ENCODE measurements around the gene LRRC8D.

DNA sequence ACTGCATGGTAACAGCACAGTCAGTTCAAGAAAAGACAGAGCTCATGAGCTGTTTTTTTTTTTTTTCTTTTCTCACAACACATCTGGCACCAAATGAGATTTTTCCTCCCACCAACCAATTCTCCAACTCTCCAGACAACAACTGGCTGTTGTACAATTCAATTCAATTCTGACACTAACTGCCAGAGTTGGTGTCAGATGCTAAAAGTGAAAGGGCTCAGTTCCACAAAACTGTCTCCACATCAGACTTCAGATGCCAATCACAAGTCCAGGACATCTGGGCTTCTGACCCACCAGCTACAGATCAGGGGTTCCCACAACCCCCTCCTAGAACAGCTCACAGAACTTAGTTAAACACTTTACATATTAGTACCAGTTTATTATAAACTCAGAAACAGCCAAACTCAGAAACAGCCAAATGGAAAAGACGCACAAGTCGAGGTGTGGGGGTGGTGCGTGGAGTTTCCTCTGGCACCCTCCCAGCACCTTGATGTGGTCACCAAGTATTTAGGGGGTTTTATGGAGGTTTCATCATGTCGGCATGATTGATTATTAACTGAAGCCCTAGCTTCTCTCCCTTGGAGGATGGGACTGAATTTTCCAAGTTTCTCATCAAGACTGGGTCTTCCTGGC lies 39.2 kb upstream of the LRRC8D start:
- TF ChIP-seq, protein P1, sequence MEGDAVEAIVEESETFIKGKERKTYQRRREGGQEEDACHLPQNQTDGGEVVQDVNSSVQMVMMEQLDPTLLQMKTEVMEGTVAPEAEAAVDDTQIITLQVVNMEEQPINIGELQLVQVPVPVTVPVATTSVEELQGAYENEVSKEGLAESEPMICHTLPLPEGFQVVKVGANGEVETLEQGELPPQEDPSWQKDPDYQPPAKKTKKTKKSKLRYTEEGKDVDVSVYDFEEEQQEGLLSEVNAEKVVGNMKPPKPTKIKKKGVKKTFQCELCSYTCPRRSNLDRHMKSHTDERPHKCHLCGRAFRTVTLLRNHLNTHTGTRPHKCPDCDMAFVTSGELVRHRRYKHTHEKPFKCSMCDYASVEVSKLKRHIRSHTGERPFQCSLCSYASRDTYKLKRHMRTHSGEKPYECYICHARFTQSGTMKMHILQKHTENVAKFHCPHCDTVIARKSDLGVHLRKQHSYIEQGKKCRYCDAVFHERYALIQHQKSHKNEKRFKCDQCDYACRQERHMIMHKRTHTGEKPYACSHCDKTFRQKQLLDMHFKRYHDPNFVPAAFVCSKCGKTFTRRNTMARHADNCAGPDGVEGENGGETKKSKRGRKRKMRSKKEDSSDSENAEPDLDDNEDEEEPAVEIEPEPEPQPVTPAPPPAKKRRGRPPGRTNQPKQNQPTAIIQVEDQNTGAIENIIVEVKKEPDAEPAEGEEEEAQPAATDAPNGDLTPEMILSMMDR (IDR thresholded peaks at IDR 0.05) = no peak
- TF ChIP-seq POLR2A (IDR thresholded peaks at IDR 0.05) = no peak
